Measurements from ENCODE around the gene CERKL.
A peak's percentile ranks its signal among the peaks of the same experiment; 100 is the strongest.

Gene CERKL

DNA sequence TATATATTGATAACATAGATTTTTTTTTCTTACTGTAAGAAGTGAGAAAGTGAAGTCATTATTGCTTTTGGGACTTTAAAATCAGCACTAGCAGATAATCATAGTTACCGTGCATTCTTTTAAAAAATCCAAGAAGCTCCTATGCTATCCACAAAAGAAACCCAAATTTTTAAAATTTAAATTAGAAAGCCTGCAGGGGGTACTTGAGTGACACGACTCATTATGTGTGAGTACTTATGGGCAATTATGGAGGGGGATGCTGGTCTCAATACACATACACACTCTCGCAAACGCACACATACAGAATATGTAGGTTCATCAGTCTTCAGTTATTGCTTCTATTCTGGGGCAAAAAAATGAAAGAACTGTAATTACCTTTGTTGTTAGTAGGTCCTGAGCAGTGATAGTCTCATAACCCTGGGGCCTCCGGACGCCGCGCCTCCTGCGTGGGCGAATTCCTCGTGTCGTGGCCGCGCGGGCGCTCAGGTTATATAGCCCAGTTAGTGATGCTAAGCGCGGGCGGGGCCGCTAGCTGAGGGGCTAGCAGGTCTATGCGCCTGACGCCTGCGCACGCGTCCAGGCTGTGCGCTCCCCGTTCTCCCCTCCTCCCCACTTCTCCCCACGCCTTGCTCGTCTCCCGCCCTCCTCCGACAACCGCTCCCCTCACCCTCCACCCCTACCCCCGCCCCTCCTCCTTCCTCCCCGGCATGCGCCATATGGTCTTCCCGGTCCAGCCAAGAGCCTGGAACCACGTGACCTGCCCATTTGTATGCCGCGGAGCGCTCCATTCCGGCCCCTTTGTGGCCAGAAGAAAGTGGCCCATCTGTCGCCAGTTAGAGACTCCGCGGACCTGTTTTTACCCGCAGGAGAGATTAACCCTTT, 23.4 kb upstream of the CERKL start, which contains the start of gene NEUROD1:
Gene NEUROD1, minus strand, starts transcription at position 463 of the 882 bp plus-strand sequence. CDS start 1,657 bp downstream, outside the sequence.
- no peak for ATAC-seq (ENCODE audit: low read depth)
- H3K4me3 ChIP-seq (ENCODE audit: severe bottlenecking), result no peak within 1 kb of the TSS
- peaks cover 92% of the 10 kb centered on the region for H3K27me3 ChIP-seq (ENCODE audit: insufficient read depth, poor library complexity, severe bottlenecking)

DNA sequence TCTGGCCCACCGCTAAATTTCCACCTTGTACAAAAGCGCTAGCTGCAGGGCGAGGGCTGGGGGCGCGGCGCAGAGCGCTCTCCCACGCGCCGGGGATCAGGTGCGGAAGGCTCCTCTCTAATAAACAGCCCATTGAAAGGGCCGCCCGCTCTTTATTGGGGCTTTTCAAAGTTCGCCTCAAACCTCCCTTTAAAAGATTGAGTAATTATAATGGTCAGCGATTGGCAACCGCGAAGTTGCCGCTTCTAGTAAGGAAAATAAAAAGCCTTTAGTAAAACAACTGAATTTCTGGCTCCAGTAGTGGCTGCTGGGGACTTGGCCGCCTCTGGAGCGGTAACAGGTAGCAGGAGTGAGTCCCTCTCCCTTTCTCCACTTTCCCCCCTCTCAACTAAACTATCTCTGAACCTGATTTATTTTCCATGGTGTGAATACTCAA, 22.7 kb upstream of the CERKL start:
- TF ChIP-seq, protein P1, sequence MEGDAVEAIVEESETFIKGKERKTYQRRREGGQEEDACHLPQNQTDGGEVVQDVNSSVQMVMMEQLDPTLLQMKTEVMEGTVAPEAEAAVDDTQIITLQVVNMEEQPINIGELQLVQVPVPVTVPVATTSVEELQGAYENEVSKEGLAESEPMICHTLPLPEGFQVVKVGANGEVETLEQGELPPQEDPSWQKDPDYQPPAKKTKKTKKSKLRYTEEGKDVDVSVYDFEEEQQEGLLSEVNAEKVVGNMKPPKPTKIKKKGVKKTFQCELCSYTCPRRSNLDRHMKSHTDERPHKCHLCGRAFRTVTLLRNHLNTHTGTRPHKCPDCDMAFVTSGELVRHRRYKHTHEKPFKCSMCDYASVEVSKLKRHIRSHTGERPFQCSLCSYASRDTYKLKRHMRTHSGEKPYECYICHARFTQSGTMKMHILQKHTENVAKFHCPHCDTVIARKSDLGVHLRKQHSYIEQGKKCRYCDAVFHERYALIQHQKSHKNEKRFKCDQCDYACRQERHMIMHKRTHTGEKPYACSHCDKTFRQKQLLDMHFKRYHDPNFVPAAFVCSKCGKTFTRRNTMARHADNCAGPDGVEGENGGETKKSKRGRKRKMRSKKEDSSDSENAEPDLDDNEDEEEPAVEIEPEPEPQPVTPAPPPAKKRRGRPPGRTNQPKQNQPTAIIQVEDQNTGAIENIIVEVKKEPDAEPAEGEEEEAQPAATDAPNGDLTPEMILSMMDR (IDR thresholded peaks at IDR 0.05; ENCODE audit: poor library complexity, severe bottlenecking), result no peak
- no peak for ATAC-seq (ENCODE audit: low read depth)
- no peak for DNase-seq (ENCODE audit: low spot score)
- no peak overlapping the region for H3K27ac ChIP-seq (ENCODE audit: poor library complexity, severe bottlenecking)
- H3K9me3 ChIP-seq (ENCODE audit: severe bottlenecking), result no peaks in the 10 kb centered on the region
- H3K27me3 ChIP-seq (ENCODE audit: insufficient read depth, poor library complexity, severe bottlenecking), result peaks cover 91% of the 10 kb centered on the region
- no peaks in the 10 kb centered on the region for H3K4me1 ChIP-seq (ENCODE audit: insufficient read depth, poor library complexity, severe bottlenecking)
- no peaks in the 10 kb centered on the region for H3K36me3 ChIP-seq (ENCODE audit: low read depth)
- H3K4me3 ChIP-seq (ENCODE audit: severe bottlenecking), result no peak overlapping the region

More for the DNA sequence above, 23.4 kb upstream of the CERKL start, which contains the start of gene NEUROD1:
- Histone ChIP-seq H3K9me3 (ENCODE audit: severe bottlenecking) (no peaks in the 10 kb centered on the region), H3K27ac (ENCODE audit: poor library complexity, severe bottlenecking) (no peak within 1 kb of the TSS), H3K36me3 (ENCODE audit: low read depth) (no peaks in the 10 kb centered on the region), H3K4me1 (ENCODE audit: insufficient read depth, poor library complexity, severe bottlenecking) (no peaks in the 10 kb centered on the region)
- TF ChIP-seq, protein P1 (IDR thresholded peaks at IDR 0.05; ENCODE audit: poor library complexity, severe bottlenecking), result no peak
- DNase-seq (ENCODE audit: low spot score), result no peak

DNA sequence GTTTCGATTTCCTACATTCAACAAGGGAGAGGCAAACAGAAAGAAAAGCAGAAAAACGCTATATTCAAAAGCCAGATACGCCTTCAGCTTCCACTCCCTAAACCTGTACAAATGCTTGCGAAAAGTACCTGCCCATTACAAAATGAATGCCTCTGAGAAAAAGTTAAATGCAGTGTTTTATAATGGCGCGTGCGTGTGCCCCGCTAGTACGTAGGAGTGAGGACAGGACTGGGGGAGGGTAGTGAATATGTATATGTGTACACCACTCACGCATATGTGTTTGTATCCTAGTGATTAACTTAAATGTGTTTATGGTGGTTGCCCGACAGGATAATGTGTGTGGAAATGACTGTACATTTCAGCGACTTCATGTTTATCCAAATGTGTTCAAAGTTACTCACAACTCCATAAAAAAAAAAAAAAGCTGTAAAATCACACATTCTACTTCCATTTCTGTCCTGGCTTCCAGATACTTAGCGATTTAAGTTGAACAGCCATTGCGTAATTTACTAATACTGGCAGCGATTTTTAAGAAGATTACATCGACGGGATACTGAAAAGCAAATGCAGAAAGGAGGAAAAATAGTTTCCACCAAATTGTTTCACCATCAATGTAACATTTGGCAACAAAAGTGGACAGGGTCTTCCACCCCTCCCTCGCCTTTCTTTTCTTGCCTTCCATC, 22.1 kb upstream of the CERKL start:
- Histone ChIP-seq H3K9me3 (ENCODE audit: severe bottlenecking) (no peaks in the 10 kb centered on the region), H3K4me1 (ENCODE audit: insufficient read depth, poor library complexity, severe bottlenecking) (no peaks in the 10 kb centered on the region), H3K27ac (ENCODE audit: poor library complexity, severe bottlenecking) (no peak overlapping the region), H3K36me3 (ENCODE audit: low read depth) (no peaks in the 10 kb centered on the region), H3K4me3 (ENCODE audit: severe bottlenecking) (no peak overlapping the region), H3K27me3 (ENCODE audit: insufficient read depth, poor library complexity, severe bottlenecking) (peaks cover 87% of the 10 kb centered on the region)
- TF ChIP-seq, protein P1 (IDR thresholded peaks at IDR 0.05; ENCODE audit: poor library complexity, severe bottlenecking), result no peak
- ATAC-seq (ENCODE audit: low read depth) (no peak), DNase-seq (ENCODE audit: low spot score) (no peak)

DNA sequence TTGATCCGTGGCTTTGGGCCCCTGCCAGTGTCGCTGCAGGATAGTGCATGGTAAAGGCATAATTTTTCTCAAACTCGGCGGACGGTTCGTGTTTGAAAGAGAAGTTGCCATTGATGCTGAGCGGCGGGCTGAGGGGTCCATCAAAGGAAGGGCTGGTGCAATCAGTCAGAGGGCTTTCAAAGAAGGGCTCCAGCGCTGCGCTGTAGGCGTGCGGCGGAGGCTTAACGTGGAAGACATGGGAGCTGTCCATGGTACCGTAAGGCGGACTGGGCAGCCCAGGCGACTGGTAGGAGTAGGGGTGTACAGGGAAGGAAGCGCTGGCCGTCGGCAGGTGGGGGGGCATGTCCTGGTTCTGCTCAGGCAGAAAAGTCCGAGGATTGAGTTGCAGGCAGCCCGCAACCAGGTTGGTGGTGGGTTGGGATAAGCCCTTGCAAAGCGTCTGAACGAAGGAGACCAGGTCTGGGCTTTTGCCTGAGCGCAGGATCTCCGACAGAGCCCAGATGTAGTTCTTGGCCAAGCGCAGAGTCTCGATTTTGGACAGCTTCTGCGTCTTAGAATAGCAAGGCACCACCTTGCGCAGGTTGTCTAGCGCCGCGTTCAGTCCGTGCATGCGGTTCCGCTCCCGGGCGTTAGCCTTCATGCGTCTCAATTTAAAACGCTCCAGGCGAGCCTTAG, 21.1 kb upstream of the CERKL start:
- no peaks in the 10 kb centered on the region for H3K36me3 ChIP-seq (ENCODE audit: low read depth)
- ATAC-seq (ENCODE audit: low read depth), result peak; percentile 91
- no peak overlapping the region for H3K4me3 ChIP-seq (ENCODE audit: severe bottlenecking)
- peaks cover 79% of the 10 kb centered on the region for H3K27me3 ChIP-seq (ENCODE audit: insufficient read depth, poor library complexity, severe bottlenecking)
- no peaks in the 10 kb centered on the region for H3K9me3 ChIP-seq (ENCODE audit: severe bottlenecking)
- TF ChIP-seq, protein P1 (IDR thresholded peaks at IDR 0.05; ENCODE audit: poor library complexity, severe bottlenecking), result no peak
- no peak overlapping the region for H3K27ac ChIP-seq (ENCODE audit: poor library complexity, severe bottlenecking)
- peak; percentile 71 for DNase-seq (ENCODE audit: low spot score)
- no peaks in the 10 kb centered on the region for H3K4me1 ChIP-seq (ENCODE audit: insufficient read depth, poor library complexity, severe bottlenecking)
